ENCODE data around the gene STYX.
"Not testable (repeated sequence)": the region's sequence is repeated elsewhere in the genome, so short reads cannot be mapped to it uniquely, and the experiment has no call there.

Gene STYX

GRCh38 chr14:52706286-52706685 is 23.7 kb upstream of the STYX start:
- peak overlapping the region; percentile 96 for H3K4me3 ChIP-seq (ENCODE audit: insufficient read length, low read depth)
- no peak overlapping the region for H3K9ac ChIP-seq (ENCODE audit: insufficient read length, low read depth)
- H3K36me3 ChIP-seq (ENCODE audit: insufficient read depth, insufficient read length, low read length) = peaks cover 30% of the 10 kb centered on the region
- H3K27me3 ChIP-seq (ENCODE audit: insufficient read depth, insufficient read length) = no peaks in the 10 kb centered on the region
- no peaks in the 10 kb centered on the region for H3K9me3 ChIP-seq (ENCODE audit: insufficient read depth, low read length)
- no peaks in the 10 kb centered on the region for H3K4me1 ChIP-seq (ENCODE audit: insufficient read depth, insufficient read length)
- TF ChIP-seq YY1 (IDR thresholded peaks at IDR 0.05; ENCODE audit: insufficient read depth, insufficient read length) (no peak), ZNF274 (IDR thresholded peaks at IDR 0.05; ENCODE audit: low read depth, low read length) (no peak), SUZ12 (IDR thresholded peaks at IDR 0.05; ENCODE audit: extremely low read depth, insufficient read depth, insufficient read length) (no peak)
- DNase-seq (ENCODE audit: low read depth, low spot score) = no peak

GRCh38 chr14:52706724-52707706 is 23.0 kb upstream of the STYX start, which contains the start of gene PSMC6:
PSMC6 (plus strand) TSS chr14:52707200; CDS start chr14:52707220, 20 bp downstream.
- TF ChIP-seq YY1 (IDR thresholded peaks at IDR 0.05; ENCODE audit: insufficient read depth, insufficient read length) (peak; percentile 74), ZNF274 (IDR thresholded peaks at IDR 0.05; ENCODE audit: low read depth, low read length) (no peak)
- H3K9me3 ChIP-seq (ENCODE audit: insufficient read depth, low read length) = no peaks in the 10 kb centered on the region
- H3K4me3 ChIP-seq (ENCODE audit: insufficient read length, low read depth) = peak within 1 kb of the TSS; percentile 96
- DNase-seq (ENCODE audit: low read depth, low spot score) = peak; percentile 81
- H3K27me3 ChIP-seq (ENCODE audit: insufficient read depth, insufficient read length) = no peaks in the 10 kb centered on the region
- H3K4me1 ChIP-seq (ENCODE audit: insufficient read depth, insufficient read length) = no peaks in the 10 kb centered on the region
- H3K9ac ChIP-seq (ENCODE audit: insufficient read length, low read depth) = peak within 1 kb of the TSS; percentile 97
- peaks cover 38% of the 10 kb centered on the region for H3K36me3 ChIP-seq (ENCODE audit: insufficient read depth, insufficient read length, low read length)

GRCh38 chr14:52711666-52712065 is 18.3 kb upstream of the STYX start:
- TF ChIP-seq SUZ12 (IDR thresholded peaks at IDR 0.05; ENCODE audit: extremely low read depth, insufficient read depth, insufficient read length) = no peak
- no peak for TF ChIP-seq ZNF274 (IDR thresholded peaks at IDR 0.05; ENCODE audit: low read depth, low read length)
- no peak for TF ChIP-seq YY1 (IDR thresholded peaks at IDR 0.05; ENCODE audit: insufficient read depth, insufficient read length)
- peaks cover 80% of the 10 kb centered on the region for H3K36me3 ChIP-seq (ENCODE audit: insufficient read depth, insufficient read length, low read length)

GRCh38 chr14:52716155-52716554 is 13.8 kb upstream of the STYX start:
- H3K9me3 ChIP-seq (ENCODE audit: insufficient read depth, low read length) = no peaks in the 10 kb centered on the region
- no peak for DNase-seq (ENCODE audit: low read depth, low spot score)
- no peak overlapping the region for H3K9ac ChIP-seq (ENCODE audit: insufficient read length, low read depth)
- peaks cover 82% of the 10 kb centered on the region for H3K36me3 ChIP-seq (ENCODE audit: insufficient read depth, insufficient read length, low read length)
- no peaks in the 10 kb centered on the region for H3K27me3 ChIP-seq (ENCODE audit: insufficient read depth, insufficient read length)
- no peaks in the 10 kb centered on the region for H3K4me1 ChIP-seq (ENCODE audit: insufficient read depth, insufficient read length)
- H3K4me3 ChIP-seq (ENCODE audit: insufficient read length, low read depth) = no peak overlapping the region
- TF ChIP-seq ZNF274 (IDR thresholded peaks at IDR 0.05; ENCODE audit: low read depth, low read length) = no peak
- no peak for TF ChIP-seq SUZ12 (IDR thresholded peaks at IDR 0.05; ENCODE audit: extremely low read depth, insufficient read depth, insufficient read length)
- no peak for TF ChIP-seq YY1 (IDR thresholded peaks at IDR 0.05; ENCODE audit: insufficient read depth, insufficient read length)

More at GRCh38 chr14:52711666-52712065, 18.3 kb upstream of the STYX start:
- Histone ChIP-seq H3K9me3 (ENCODE audit: insufficient read depth, low read length) (no peaks in the 10 kb centered on the region), H3K4me3 (ENCODE audit: insufficient read length, low read depth) (no peak overlapping the region), H3K9ac (ENCODE audit: insufficient read length, low read depth) (no peak overlapping the region), H3K27me3 (ENCODE audit: insufficient read depth, insufficient read length) (no peaks in the 10 kb centered on the region), H3K4me1 (ENCODE audit: insufficient read depth, insufficient read length) (no peaks in the 10 kb centered on the region)
- no peak for DNase-seq (ENCODE audit: low read depth, low spot score)

GRCh38 chr14:52723514-52724359 is 6.2 kb upstream of the STYX start:
- H3K9me3 ChIP-seq (ENCODE audit: insufficient read depth, low read length) = no peaks in the 10 kb centered on the region
- H3K4me1 ChIP-seq (ENCODE audit: insufficient read depth, insufficient read length) = no peaks in the 10 kb centered on the region
- no peak overlapping the region for H3K9ac ChIP-seq (ENCODE audit: insufficient read length, low read depth)
- TF ChIP-seq SUZ12 (IDR thresholded peaks at IDR 0.05; ENCODE audit: extremely low read depth, insufficient read depth, insufficient read length) (no peak), ZNF274 (IDR thresholded peaks at IDR 0.05; ENCODE audit: low read depth, low read length) (no peak), YY1 (IDR thresholded peaks at IDR 0.05; ENCODE audit: insufficient read depth, insufficient read length) (no peak)
- DNase-seq (ENCODE audit: low read depth, low spot score) = no peak
- H3K4me3 ChIP-seq (ENCODE audit: insufficient read length, low read depth) = no peak overlapping the region
- no peaks in the 10 kb centered on the region for H3K27me3 ChIP-seq (ENCODE audit: insufficient read depth, insufficient read length)
- peaks cover 82% of the 10 kb centered on the region for H3K36me3 ChIP-seq (ENCODE audit: insufficient read depth, insufficient read length, low read length)

- no peak overlapping the region for H3K4me3 ChIP-seq (ENCODE audit: insufficient read length, low read depth)
- H3K27me3 ChIP-seq (ENCODE audit: insufficient read depth, insufficient read length) = no peaks in the 10 kb centered on the region
- DNase-seq (ENCODE audit: low read depth, low spot score) = no peak
- H3K9ac ChIP-seq (ENCODE audit: insufficient read length, low read depth) = no peak overlapping the region
- H3K4me1 ChIP-seq (ENCODE audit: insufficient read depth, insufficient read length) = no peaks in the 10 kb centered on the region
- TF ChIP-seq SUZ12 (IDR thresholded peaks at IDR 0.05; ENCODE audit: extremely low read depth, insufficient read depth, insufficient read length) = no peak
- no peak for TF ChIP-seq ZNF274 (IDR thresholded peaks at IDR 0.05; ENCODE audit: low read depth, low read length)
- no peak for TF ChIP-seq YY1 (IDR thresholded peaks at IDR 0.05; ENCODE audit: insufficient read depth, insufficient read length)
- H3K9me3 ChIP-seq (ENCODE audit: insufficient read depth, low read length) = no peaks in the 10 kb centered on the region
- peaks cover 79% of the 10 kb centered on the region for H3K36me3 ChIP-seq (ENCODE audit: insufficient read depth, insufficient read length, low read length)
These were observed 5.7 kb upstream of the STYX start for GRCh38 chr14:52724360-52724644.

- H3K27me3 ChIP-seq (ENCODE audit: insufficient read depth, insufficient read length); H3K4me1 ChIP-seq (ENCODE audit: insufficient read depth, insufficient read length); DNase-seq (ENCODE audit: low read depth, low spot score); H3K9me3 ChIP-seq (ENCODE audit: insufficient read depth, low read length); H3K4me3 ChIP-seq (ENCODE audit: insufficient read length, low read depth); H3K9ac ChIP-seq (ENCODE audit: insufficient read length, low read depth): not testable (repeated sequence)
- peaks cover 49% of the 10 kb centered on the region for H3K36me3 ChIP-seq (ENCODE audit: insufficient read depth, insufficient read length, low read length)
These were observed 2.5 kb upstream of the STYX start for GRCh38 chr14:52727509-52727908.

GRCh38 chr14:52729035-52729434 is 931 bp upstream of the STYX start:
- H3K4me3 ChIP-seq (ENCODE audit: insufficient read length, low read depth); DNase-seq (ENCODE audit: low read depth, low spot score); H3K9ac ChIP-seq (ENCODE audit: insufficient read length, low read depth); H3K9me3 ChIP-seq (ENCODE audit: insufficient read depth, low read length); H3K4me1 ChIP-seq (ENCODE audit: insufficient read depth, insufficient read length); H3K27me3 ChIP-seq (ENCODE audit: insufficient read depth, insufficient read length): not testable (repeated sequence)
- H3K36me3 ChIP-seq (ENCODE audit: insufficient read depth, insufficient read length, low read length) = peaks cover 49% of the 10 kb centered on the region

All from NT2/D1 (cell line).